Sigmoid colon (tissue), 4 donors: ENCODE measurements around the gene RGS11.

ENCODE experiments used
- EP300 ChIP-seq, 4 donors: sonication (generic); formaldehyde crosslinking; IDR thresholded peaks; one replicate each; pipeline ENCODE4 v1.6.1; 2017; ENCODE audit warnings: antibody characterized with exemption in 4 of 4
- POLR2A ChIP-seq, 2 donors: fragments of 450-650 bp; IDR thresholded peaks; one replicate each; pipeline ENCODE4 v1.6.1; 2016; ENCODE audit warnings: antibody characterized with exemption in 2 of 2, mild to moderate bottlenecking in 2 of 2, moderate library complexity in 2 of 2
- POLR2AphosphoS5 ChIP-seq, 4 donors: sonication (generic); formaldehyde crosslinking; IDR thresholded peaks; one replicate each; pipeline ENCODE4 v1.6.1; 2017; ENCODE audit warnings: antibody characterized with exemption in 4 of 4
- TF ChIP-seq, protein P1 (sequence below), 4 experiments: fragments of 450-650 bp in 3 of 4; fragments of 200-600 bp in 1 of 4; IDR thresholded peaks; one replicate each; pipeline ENCODE4 v1.5.1; 2016 to 2019; ENCODE audit warnings: antibody characterized with exemption in 4 of 4, mild to moderate bottlenecking in 3 of 4, moderate library complexity in 2 of 4

DNA sequence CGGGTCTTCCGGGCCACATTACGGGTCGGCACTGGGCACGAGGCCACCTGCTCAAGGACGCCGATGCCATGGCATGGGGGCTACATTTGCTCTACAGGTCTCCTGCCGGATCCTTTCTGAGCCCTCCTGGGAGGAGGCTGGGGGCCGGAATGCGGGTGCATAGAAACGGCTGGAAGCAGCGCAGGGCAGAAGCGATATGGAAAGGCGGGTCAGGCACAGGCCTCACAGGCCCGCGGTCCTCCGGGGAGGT is 48.4 kb upstream of the RGS11 start:
- TF ChIP-seq POLR2AphosphoS5 (IDR thresholded peaks at IDR 0.05): no peak
- TF ChIP-seq, protein P1, sequence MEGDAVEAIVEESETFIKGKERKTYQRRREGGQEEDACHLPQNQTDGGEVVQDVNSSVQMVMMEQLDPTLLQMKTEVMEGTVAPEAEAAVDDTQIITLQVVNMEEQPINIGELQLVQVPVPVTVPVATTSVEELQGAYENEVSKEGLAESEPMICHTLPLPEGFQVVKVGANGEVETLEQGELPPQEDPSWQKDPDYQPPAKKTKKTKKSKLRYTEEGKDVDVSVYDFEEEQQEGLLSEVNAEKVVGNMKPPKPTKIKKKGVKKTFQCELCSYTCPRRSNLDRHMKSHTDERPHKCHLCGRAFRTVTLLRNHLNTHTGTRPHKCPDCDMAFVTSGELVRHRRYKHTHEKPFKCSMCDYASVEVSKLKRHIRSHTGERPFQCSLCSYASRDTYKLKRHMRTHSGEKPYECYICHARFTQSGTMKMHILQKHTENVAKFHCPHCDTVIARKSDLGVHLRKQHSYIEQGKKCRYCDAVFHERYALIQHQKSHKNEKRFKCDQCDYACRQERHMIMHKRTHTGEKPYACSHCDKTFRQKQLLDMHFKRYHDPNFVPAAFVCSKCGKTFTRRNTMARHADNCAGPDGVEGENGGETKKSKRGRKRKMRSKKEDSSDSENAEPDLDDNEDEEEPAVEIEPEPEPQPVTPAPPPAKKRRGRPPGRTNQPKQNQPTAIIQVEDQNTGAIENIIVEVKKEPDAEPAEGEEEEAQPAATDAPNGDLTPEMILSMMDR (IDR thresholded peaks at IDR 0.05): no peak
- TF ChIP-seq EP300 (IDR thresholded peaks at IDR 0.05): no peak
- no peak for TF ChIP-seq POLR2A (IDR thresholded peaks at IDR 0.05)
